A673 (cell line): Measurements from ENCODE around the gene BCKDK. TPM values are rescaled to one million over a fixed set of nuclear protein-coding genes. Genes with fewer than 3 reads are reported as not detected.

ENCODE experiments used
- BruUV-seq: library from RNA; stranded (reverse); fragments of 400-500 nt; replicated peaks from 2 replicates; lab custom pipeline; 2021; lab: Mats Ljungman, UMichigan
- CTCF ChIA-PET: fragments of 300-600 bp; sonication (Branson Sonifier 250); formaldehyde crosslinking; loops from one replicate; lab custom pipeline; 2022; ENCODE audit warnings: antibody characterized with exemption; lab: Charles Lee
- POLR2A ChIA-PET: fragments of 300-600 bp; sonication (Branson Sonifier 250); formaldehyde crosslinking; loops from one replicate; lab custom pipeline; 2022; ENCODE audit warnings: antibody characterized with exemption; ENCODE audit not compliant: low non-redundant PET; lab: Charles Lee
- DNase-seq: peaks from one replicate; pipeline ENCODE4 v3.0.0-alpha.2; 2015; ENCODE audit warnings: low spot score
- H3K27ac ChIP-seq: fragments of 200-600 bp; sonication (generic); 2 replicates; pipeline ENCODE4 v1.5.1; 2016; ENCODE audit warnings: mixed run types, low read depth, mild to moderate bottlenecking, mixed read lengths, antibody characterized with exemption, low read length; ENCODE audit not compliant: poor library complexity, severe bottlenecking
- H3K27me3 ChIP-seq: fragments of 200-600 bp; sonication (generic); replicated peaks from 2 replicates; pipeline ENCODE4 v1.6.1; 2017; ENCODE audit warnings: mixed run types, low read depth, mild to moderate bottlenecking, mixed read lengths, antibody characterized with exemption, low read length; ENCODE audit not compliant: insufficient read depth, poor library complexity
- H3K36me3 ChIP-seq: fragments of 200-600 bp; sonication (generic); 2 replicates; pipeline ENCODE4 v1.6.1; 2016; ENCODE audit warnings: mixed run types, mild to moderate bottlenecking, mixed read lengths, antibody characterized with exemption, low read length; ENCODE audit not compliant: insufficient read depth, poor library complexity, severe bottlenecking
- H3K4me1 ChIP-seq: fragments of 200-600 bp; sonication (generic); 2 replicates; pipeline ENCODE4 v1.6.1; 2017; ENCODE audit warnings: mixed run types, mild to moderate bottlenecking, mixed read lengths, antibody characterized with exemption, low read length; ENCODE audit not compliant: insufficient read depth, poor library complexity, severe bottlenecking
- H3K4me3 ChIP-seq: fragments of 200-600 bp; sonication (generic); 2 replicates; pipeline ENCODE4 v1.5.1; 2016; ENCODE audit warnings: low read depth, mixed run types, mild to moderate bottlenecking, mixed read lengths, low read length; ENCODE audit not compliant: poor library complexity, severe bottlenecking
- H3K9me3 ChIP-seq: fragments of 200-600 bp; sonication (generic); 2 replicates; pipeline ENCODE4 v1.6.1; 2016; ENCODE audit warnings: mixed run types, low read depth, mild to moderate bottlenecking, mixed read lengths, antibody characterized with exemption, low read length; ENCODE audit not compliant: poor library complexity, severe bottlenecking
- CTCF ChIP-seq: fragments of 300-800, 200-600 bp; sonication (generic); conservative IDR thresholded peaks from 2 replicates; pipeline ENCODE4 v1.5.1; 2017; ENCODE audit warnings: low read depth, mild to moderate bottlenecking, antibody characterized with exemption, low read length, moderate library complexity, mixed read lengths
- EZH2 ChIP-seq: fragments of 200-600 bp; sonication (generic); IDR thresholded peaks from 2 replicates; pipeline ENCODE4 v1.6.1; 2017; ENCODE audit warnings: borderline replicate concordance, low read depth, mild to moderate bottlenecking, mixed read lengths, antibody characterized with exemption, low read length; ENCODE audit not compliant: poor library complexity, severe bottlenecking
- intact Hi-C: fragments of 100-400 bp; cut with micrococcal nuclease; formaldehyde crosslinking; loops from one replicate; pipeline ENCODE4 v1.10.0; 2022; ENCODE audit not compliant: unreplicated experiment
- total RNA-seq: library from RNA; stranded (reverse); gene quantifications from 2 replicates; pipeline ENCODE4 v1.2.3, GENCODE V29; 2021

The BCKDK gene
- total RNA-seq, 1 experiment from 2014 or later: 36.6 TPM

DNA sequence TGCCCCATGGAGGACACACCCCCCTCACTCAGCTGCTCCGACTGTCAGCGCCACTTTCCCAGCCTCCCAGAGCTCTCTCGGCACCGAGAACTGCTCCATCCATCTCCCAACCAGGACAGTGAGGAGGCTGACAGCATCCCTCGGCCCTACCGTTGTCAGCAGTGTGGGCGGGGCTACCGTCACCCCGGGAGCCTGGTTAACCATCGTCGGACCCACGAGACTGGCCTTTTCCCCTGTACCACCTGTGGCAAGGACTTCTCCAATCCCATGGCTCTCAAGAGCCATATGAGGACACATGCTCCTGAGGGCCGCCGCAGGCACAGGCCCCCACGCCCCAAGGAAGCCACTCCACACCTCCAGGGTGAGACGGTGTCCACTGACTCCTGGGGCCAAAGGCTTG, 31.9 kb upstream of the BCKDK start:
- no peaks in the 10 kb centered on the region for H3K9me3 ChIP-seq
- H3K27ac ChIP-seq: no peak overlapping the region
- POLR2A ChIA-PET: no interaction called here
- CTCF ChIA-PET: no interaction called here
- DNase-seq: no peak
- TF ChIP-seq CTCF (no peak), EZH2 (no peak)
- H3K4me3 ChIP-seq: no peak overlapping the region
- peaks cover 41% of the 10 kb centered on the region for H3K36me3 ChIP-seq
- H3K4me1 ChIP-seq: peaks cover 16% of the 10 kb centered on the region
- no peaks in the 10 kb centered on the region for H3K27me3 ChIP-seq
- BruUV-seq: no TSS peak
- intact Hi-C loops: no loop called here

DNA sequence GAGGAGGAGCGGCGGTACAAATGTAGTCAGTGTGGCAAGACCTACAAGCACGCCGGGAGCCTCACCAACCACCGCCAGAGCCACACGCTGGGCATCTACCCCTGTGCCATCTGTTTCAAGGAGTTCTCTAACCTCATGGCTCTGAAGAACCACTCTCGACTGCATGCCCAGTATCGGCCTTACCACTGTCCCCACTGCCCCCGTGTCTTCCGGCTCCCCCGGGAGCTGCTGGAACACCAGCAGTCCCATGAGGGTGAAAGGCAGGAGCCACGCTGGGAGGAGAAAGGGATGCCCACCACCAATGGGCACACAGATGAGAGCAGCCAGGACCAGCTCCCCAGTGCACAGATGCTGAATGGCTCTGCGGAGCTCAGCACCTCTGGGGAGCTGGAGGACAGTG, 31.2 kb upstream of the BCKDK start:
- no TSS peak for BruUV-seq
- no peak for DNase-seq
- Histone ChIP-seq H3K9me3 (no peaks in the 10 kb centered on the region), H3K36me3 (peaks cover 45% of the 10 kb centered on the region), H3K27me3 (no peaks in the 10 kb centered on the region), H3K27ac (no peak overlapping the region), H3K4me1 (peaks cover 9% of the 10 kb centered on the region), H3K4me3 (no peak overlapping the region)
- ChIA-PET CTCF (no interaction called here), POLR2A (no interaction called here)
- intact Hi-C loops: no loop called here
- no peak for TF ChIP-seq CTCF
- TF ChIP-seq EZH2: no peak

- no TSS peak for BruUV-seq
- Histone ChIP-seq H3K4me3 (no peak overlapping the region), H3K27me3 (no peaks in the 10 kb centered on the region), H3K4me1 (peaks cover 7% of the 10 kb centered on the region), H3K9me3 (no peaks in the 10 kb centered on the region), H3K36me3 (peaks cover 45% of the 10 kb centered on the region), H3K27ac (no peak overlapping the region)
- intact Hi-C loops: no loop called here
- no peak for DNase-seq
- ChIA-PET POLR2A (no interaction called here), CTCF (no interaction called here)
- TF ChIP-seq EZH2 (no peak), CTCF (no peak)
Measured at GRCh38 chr16:31077592-31078396, 30.4 kb upstream of the BCKDK start.
